Loucy (cell line): Measurements from ENCODE around the gene LIN28A.

Experiments
- H2AFZ ChIP-seq: fragments of 200-600 bp; sonication (generic); 2 replicates; pipeline ENCODE4 v1.6.0; 2016; ENCODE audit warnings: antibody characterized with exemption, mild to moderate bottlenecking, low read length, moderate library complexity
- H3F3A ChIP-seq: fragments of 200-600 bp; 2 replicates; pipeline ENCODE4 v1.6.0; 2016; ENCODE audit warnings: antibody characterized with exemption, low read depth, mild to moderate bottlenecking
- H3K27me3 ChIP-seq: fragments of 200-600 bp; sonication (generic); 2 replicates; pipeline ENCODE4 v1.6.1; 2014; ENCODE audit warnings: low read length, mild to moderate bottlenecking; ENCODE audit not compliant: insufficient read depth, poor library complexity, severe bottlenecking
- H3K36me3 ChIP-seq: fragments of 200-600 bp; sonication (generic); 2 replicates; pipeline ENCODE4 v1.6.1; 2016; ENCODE audit warnings: low read length; ENCODE audit not compliant: insufficient read depth
- H3K4me1 ChIP-seq: fragments of 200-600 bp; sonication (generic); 2 replicates; pipeline ENCODE4 v1.5.1; 2014; ENCODE audit warnings: low read length, mild to moderate bottlenecking; ENCODE audit not compliant: insufficient read depth, poor library complexity, severe bottlenecking
- H3K4me2 ChIP-seq: fragments of 200-600 bp; sonication (generic); 2 replicates; pipeline ENCODE4 v1.6.0; 2014; ENCODE audit warnings: antibody characterized with exemption, low read length, low read depth, mild to moderate bottlenecking; ENCODE audit not compliant: poor library complexity, severe bottlenecking
- H3K4me3 ChIP-seq: fragments of 200-600 bp; sonication (generic); 2 replicates; pipeline ENCODE4 v1.5.1; 2014; ENCODE audit warnings: low read length, mild to moderate bottlenecking, mixed read lengths; ENCODE audit not compliant: poor library complexity, severe bottlenecking
- H3K79me2 ChIP-seq: fragments of 200-600 bp; sonication (generic); 2 replicates; pipeline ENCODE4 v1.6.1; 2014; ENCODE audit warnings: low read length; ENCODE audit not compliant: insufficient read depth
- H3K9ac ChIP-seq: fragments of 200-600 bp; sonication (generic); 2 replicates; pipeline ENCODE4 v1.6.0; 2014; ENCODE audit warnings: mild to moderate bottlenecking, low read depth, low read length, moderate library complexity; ENCODE audit not compliant: poor library complexity, severe bottlenecking
- H3K9me2 ChIP-seq: fragments of 200-600 bp; sonication (generic); replicated peaks from 2 replicates; pipeline ENCODE4 v1.6.1; 2016; ENCODE audit warnings: low read depth, low read length, mixed read lengths
- H3K9me3 ChIP-seq: fragments of 200-600 bp; sonication (generic); 2 replicates; pipeline ENCODE4 v1.6.1; 2014; ENCODE audit warnings: mild to moderate bottlenecking, antibody characterized with exemption, low read length, low read depth; ENCODE audit not compliant: insufficient read depth
- H4K20me1 ChIP-seq: fragments of 200-600 bp; sonication (generic); 2 replicates; pipeline ENCODE4 v1.6.0; 2014; ENCODE audit warnings: antibody characterized with exemption, low read length, mild to moderate bottlenecking; ENCODE audit not compliant: insufficient read depth, poor library complexity, severe bottlenecking
- CTCF ChIP-seq: fragments of 200-600 bp; sonication (generic); conservative IDR thresholded peaks from 2 replicates; pipeline ENCODE4 v1.5.1; 2014; ENCODE audit warnings: mild to moderate bottlenecking, antibody characterized with exemption, low read length
- EZH2phosphoT487 ChIP-seq: fragments of 200-600 bp; IDR thresholded peaks from 2 replicates; pipeline ENCODE4 v1.6.1; 2018; ENCODE audit warnings: antibody characterized with exemption, mild to moderate bottlenecking, moderate library complexity, borderline replicate concordance

LIN28A gene

GRCh38 chr1:26431979-26432695 lies 21.5 kb downstream of the LIN28A start, which contains the start of gene DHDDS:
TSS of gene DHDDS (plus strand) at chr1:26432321. CDS start at chr1:26432946, 625 bp downstream.
- H3K9ac ChIP-seq: peak within 1 kb of the TSS; percentile 83
- no peaks in the 10 kb centered on the region for H4K20me1 ChIP-seq
- peaks cover 19% of the 10 kb centered on the region for H3K79me2 ChIP-seq
- no peaks in the 10 kb centered on the region for H3K9me3 ChIP-seq
- H3K27me3 ChIP-seq: no peaks in the 10 kb centered on the region
- H3K4me1 ChIP-seq: peaks cover 14% of the 10 kb centered on the region
- TF ChIP-seq EZH2phosphoT487 (no peak), CTCF (no peak)
- no peaks in the 10 kb centered on the region for H3F3A ChIP-seq
- H3K4me3 ChIP-seq: peak within 1 kb of the TSS; percentile 92
- no peaks in the 10 kb centered on the region for H3K36me3 ChIP-seq
- H2AFZ ChIP-seq: peak within 1 kb of the TSS; percentile 90
- no peaks in the 10 kb centered on the region for H3K9me2 ChIP-seq
- peak within 1 kb of the TSS; percentile 97 for H3K4me2 ChIP-seq

- Histone ChIP-seq H2AFZ (peak overlapping the region; percentile 90; the same call in 1 of the 2 replicates), H3F3A (no peaks in the 10 kb centered on the region), H3K4me3 (peak overlapping the region; percentile 92), H3K79me2 (peaks cover 19% of the 10 kb centered on the region), H3K36me3 (peaks cover under 1% of the 10 kb centered on the region; the same call in 1 of the 2 replicates), H3K4me1 (peaks cover 14% of the 10 kb centered on the region), H3K9me2 (no peaks in the 10 kb centered on the region), H4K20me1 (no peaks in the 10 kb centered on the region), H3K4me2 (peak overlapping the region; percentile 97), H3K9me3 (no peaks in the 10 kb centered on the region), H3K27me3 (no peaks in the 10 kb centered on the region), H3K9ac (peak overlapping the region; percentile 83)
- TF ChIP-seq EZH2phosphoT487 (no peak), CTCF (no peak)
Measured at GRCh38 chr1:26432793-26433192, 22.2 kb downstream of the LIN28A start.

- no peaks in the 10 kb centered on the region for H3K9me3 ChIP-seq
- H4K20me1 ChIP-seq: no peaks in the 10 kb centered on the region
- TF ChIP-seq CTCF (no peak), EZH2phosphoT487 (no peak)
- no peaks in the 10 kb centered on the region for H3K27me3 ChIP-seq
- peaks cover 19% of the 10 kb centered on the region for H3K79me2 ChIP-seq
- H3F3A ChIP-seq: no peaks in the 10 kb centered on the region
- peaks cover 14% of the 10 kb centered on the region for H3K4me1 ChIP-seq
- peaks cover 9% of the 10 kb centered on the region; the same call in 1 of the 2 replicates for H3K36me3 ChIP-seq
- H3K9ac ChIP-seq: no peak overlapping the region
- H3K9me2 ChIP-seq: no peaks in the 10 kb centered on the region
- peak overlapping the region; percentile 97 for H3K4me2 ChIP-seq
- no peak overlapping the region for H2AFZ ChIP-seq
- peak overlapping the region; percentile 92 for H3K4me3 ChIP-seq
Measured at GRCh38 chr1:26434161-26434752, 23.6 kb downstream of the LIN28A start.
